ENCODE results near the gene LDLRAD4. TPM values are rescaled to one million over a fixed set of nuclear protein-coding genes. Genes with fewer than 3 reads are reported as not detected.

LDLRAD4 gene
- total RNA-seq, 1 donor from 2014 or later, result 20.4 TPM

GRCh38 chr18:13374096-13374467 is 155.5 kb downstream of the LDLRAD4 start:
- Mint-ChIP-seq H3K27ac (ENCODE audit: unreplicated experiment) (no peak overlapping the region), H3K9me3 (ENCODE audit: unreplicated experiment) (no peaks in the 10 kb centered on the region), H3K4me1 (ENCODE audit: unreplicated experiment) (peaks cover 12% of the 10 kb centered on the region), H3K4me3 (ENCODE audit: unreplicated experiment) (no peak overlapping the region), H3K36me3 (ENCODE audit: unreplicated experiment) (no peaks in the 10 kb centered on the region), H3K27me3 (ENCODE audit: unreplicated experiment) (no peaks in the 10 kb centered on the region)
- DNase-seq (ENCODE audit: extremely low spot score, unreplicated experiment), result peak; percentile 38
- no peak for TF ChIP-seq CTCF (IDR thresholded peaks at IDR 0.05)

GRCh38 chr18:13374468-13375301 is 156.1 kb downstream of the LDLRAD4 start:
- peak; percentile 42 for DNase-seq (ENCODE audit: extremely low spot score, unreplicated experiment)
- H3K27ac Mint-ChIP-seq (ENCODE audit: unreplicated experiment), result peak overlapping the region; percentile 65

GRCh38 chr18:13375302-13376255 is 157.0 kb downstream of the LDLRAD4 start:
- Mint-ChIP-seq H3K36me3 (ENCODE audit: unreplicated experiment) (no peaks in the 10 kb centered on the region), H3K27ac (ENCODE audit: unreplicated experiment) (peak overlapping the region; percentile 65), H3K4me3 (ENCODE audit: unreplicated experiment) (no peak overlapping the region), H3K9me3 (ENCODE audit: unreplicated experiment) (no peaks in the 10 kb centered on the region), H3K27me3 (ENCODE audit: unreplicated experiment) (no peaks in the 10 kb centered on the region), H3K4me1 (ENCODE audit: unreplicated experiment) (peaks cover 17% of the 10 kb centered on the region)
- TF ChIP-seq CTCF (IDR thresholded peaks at IDR 0.05), result peak; percentile 14
- peak; percentile 88 for DNase-seq (ENCODE audit: extremely low spot score, unreplicated experiment)

More at GRCh38 chr18:13374468-13375301, 156.1 kb downstream of the LDLRAD4 start:
- H3K27me3 Mint-ChIP-seq (ENCODE audit: unreplicated experiment), result no peaks in the 10 kb centered on the region
- TF ChIP-seq CTCF (IDR thresholded peaks at IDR 0.05), result no peak
- no peaks in the 10 kb centered on the region for H3K9me3 Mint-ChIP-seq (ENCODE audit: unreplicated experiment)
- no peaks in the 10 kb centered on the region for H3K36me3 Mint-ChIP-seq (ENCODE audit: unreplicated experiment)
- H3K4me1 Mint-ChIP-seq (ENCODE audit: unreplicated experiment), result peaks cover 12% of the 10 kb centered on the region
- no peak overlapping the region for H3K4me3 Mint-ChIP-seq (ENCODE audit: unreplicated experiment)

- Mint-ChIP-seq H3K4me1 (ENCODE audit: unreplicated experiment) (peaks cover 21% of the 10 kb centered on the region), H3K4me3 (ENCODE audit: unreplicated experiment) (no peak overlapping the region), H3K9me3 (ENCODE audit: unreplicated experiment) (no peaks in the 10 kb centered on the region), H3K36me3 (ENCODE audit: unreplicated experiment) (no peaks in the 10 kb centered on the region), H3K27ac (ENCODE audit: unreplicated experiment) (peak overlapping the region; percentile 65), H3K27me3 (ENCODE audit: unreplicated experiment) (no peaks in the 10 kb centered on the region)
- DNase-seq (ENCODE audit: extremely low spot score, unreplicated experiment), result no peak
- TF ChIP-seq CTCF (IDR thresholded peaks at IDR 0.05), result no peak
Measured at GRCh38 chr18:13376298-13376840, 157.8 kb downstream of the LDLRAD4 start.
